HG02610 (cell line): ENCODE data around the gene OOSP4A.

ENCODE experiments used
- ATAC-seq: cut with Tn5 transposase; IDR thresholded peaks from one replicate; pipeline ENCODE4 v1.9.1; 2021; ENCODE audit warnings: mild to moderate bottlenecking, moderate library complexity; ENCODE audit not compliant: unreplicated experiment

Gene OOSP4A

DNA sequence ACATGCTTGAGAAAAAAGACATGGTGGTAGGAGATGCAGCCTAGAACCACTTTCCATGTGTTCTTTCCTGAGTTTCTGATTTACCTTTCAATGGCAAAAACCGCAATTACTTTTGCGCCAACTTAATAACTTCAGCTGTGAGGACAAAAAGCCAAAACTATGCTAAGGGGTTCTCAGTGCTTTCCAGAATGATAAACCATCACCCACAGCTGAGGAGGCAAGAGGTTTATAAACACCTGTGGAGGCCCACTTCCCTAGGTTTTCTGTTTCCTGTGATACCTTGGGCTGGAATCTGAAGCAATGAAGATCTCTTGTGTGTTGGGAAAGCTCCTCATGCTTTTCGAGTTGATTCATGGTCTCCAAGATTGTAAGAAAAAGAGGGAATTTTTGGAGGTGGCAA is at the start of gene OOSP4A:
OOSP4A (plus strand) TSS at position 301 of the 400 bp plus-strand sequence; CDS start at position 301, 0 bp downstream.
- ATAC-seq, result no peak

DNA sequence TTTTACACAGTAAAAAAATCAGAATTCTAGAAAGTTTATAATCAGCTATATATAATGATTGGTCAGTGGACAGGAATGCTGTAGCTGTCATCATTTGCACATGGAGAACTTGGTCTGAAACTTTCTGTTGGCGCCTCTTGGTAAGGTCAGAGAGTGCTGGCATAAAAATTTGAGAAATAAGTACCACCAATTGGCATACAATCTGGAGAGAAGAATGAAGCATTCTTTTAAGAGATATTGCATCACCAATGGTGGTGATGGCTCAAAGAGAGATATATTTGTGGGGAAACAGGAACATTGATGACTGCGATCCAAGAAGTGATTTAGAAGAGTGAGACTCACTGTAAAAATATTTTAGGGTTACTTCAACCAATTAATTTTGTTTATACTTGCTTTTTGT is 45.4 kb upstream of the OOSP4A start:
- ATAC-seq, result no peak

DNA sequence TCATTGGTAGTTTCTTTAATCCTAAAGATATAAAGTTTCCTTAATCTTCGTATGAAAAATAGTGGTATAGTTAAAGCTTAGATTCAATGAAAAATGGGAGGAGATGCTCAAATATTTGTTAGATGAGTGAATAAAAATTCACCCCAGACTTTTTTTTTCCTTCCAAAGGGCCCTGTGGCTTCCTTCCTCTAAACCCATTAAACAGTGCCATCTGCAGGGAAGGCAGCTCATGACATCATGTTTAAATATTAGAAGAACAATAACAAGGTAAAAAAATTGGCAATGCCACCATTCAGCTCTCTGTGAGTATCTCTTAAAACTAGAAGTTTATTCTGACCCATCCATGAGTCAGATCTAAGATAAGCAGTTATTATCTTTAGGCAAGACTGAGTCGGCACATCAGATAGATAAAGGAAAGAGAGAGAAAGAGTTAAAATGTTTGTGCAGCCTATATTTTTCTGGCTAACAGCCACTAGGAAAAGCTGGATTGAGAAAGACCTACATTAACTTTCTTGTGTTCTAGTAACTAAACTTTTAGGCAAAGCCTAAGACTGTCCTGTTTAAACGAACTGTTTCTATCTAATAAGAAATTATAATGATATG is 44.7 kb upstream of the OOSP4A start:
- no peak for ATAC-seq

DNA sequence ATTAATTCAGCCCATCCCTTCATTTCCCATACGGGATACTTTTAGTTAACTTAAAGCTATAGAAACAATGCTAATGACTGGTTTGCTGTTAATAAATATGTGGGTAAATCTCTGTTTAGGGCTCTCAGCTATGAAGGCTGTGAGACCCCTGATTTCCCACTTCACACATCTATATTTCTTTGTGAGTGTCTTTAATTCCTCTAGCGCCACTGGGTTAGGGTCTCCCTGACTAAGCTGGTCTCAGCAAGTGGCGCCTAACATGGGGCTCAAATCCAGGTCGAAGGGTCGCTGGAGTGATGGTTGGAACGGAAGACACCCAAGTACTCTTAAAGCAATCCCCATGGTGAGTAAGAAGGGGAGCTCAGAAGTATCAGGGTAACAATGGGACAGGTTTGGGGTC is 40.0 kb upstream of the OOSP4A start:
- no peak for ATAC-seq

DNA sequence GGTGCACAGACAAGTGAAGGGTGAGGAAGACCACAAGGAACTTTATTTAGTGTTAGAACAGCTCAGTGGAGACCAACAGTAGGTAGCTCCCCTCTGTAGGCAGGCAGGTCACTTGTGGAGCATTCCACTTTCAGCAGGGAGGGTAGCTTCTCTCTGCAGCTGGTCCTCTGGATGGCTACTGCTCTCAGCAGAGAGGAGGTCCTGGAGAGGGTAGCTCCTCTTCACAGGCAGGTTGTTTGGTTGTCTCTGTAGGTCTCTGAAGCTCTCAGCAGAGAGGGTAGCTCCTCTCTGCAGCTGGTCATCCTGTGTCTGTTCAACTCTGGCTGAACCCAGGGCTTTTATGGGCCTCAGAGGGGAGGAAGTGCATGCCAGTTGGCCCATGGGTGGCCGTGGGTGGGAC is 32.1 kb upstream of the OOSP4A start:
- no peak for ATAC-seq

DNA sequence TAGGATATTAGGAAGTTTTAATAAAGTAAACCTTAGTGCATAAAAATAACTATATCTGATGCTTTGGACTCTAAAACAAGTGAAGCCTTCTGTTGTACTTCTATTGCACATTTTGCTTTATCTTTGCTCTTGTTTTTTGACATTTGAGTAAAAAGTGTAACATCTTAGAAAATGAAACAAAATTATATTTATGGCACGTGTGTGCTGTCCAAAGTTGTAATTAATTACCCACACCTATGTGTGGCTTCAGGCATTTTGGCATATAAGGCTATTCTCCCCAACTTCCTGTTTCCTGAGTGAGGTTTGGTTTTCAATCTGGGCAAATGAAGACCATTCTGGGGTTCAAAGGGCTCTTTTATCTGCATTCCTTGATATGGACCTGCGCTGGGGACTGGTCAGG is 25.7 kb upstream of the OOSP4A start, which contains the start of gene OOSP1:
OOSP1 (plus strand) TSS at position 301 of the 400 bp plus-strand sequence; CDS start at position 324, 23 bp downstream.
- no peak for ATAC-seq

DNA sequence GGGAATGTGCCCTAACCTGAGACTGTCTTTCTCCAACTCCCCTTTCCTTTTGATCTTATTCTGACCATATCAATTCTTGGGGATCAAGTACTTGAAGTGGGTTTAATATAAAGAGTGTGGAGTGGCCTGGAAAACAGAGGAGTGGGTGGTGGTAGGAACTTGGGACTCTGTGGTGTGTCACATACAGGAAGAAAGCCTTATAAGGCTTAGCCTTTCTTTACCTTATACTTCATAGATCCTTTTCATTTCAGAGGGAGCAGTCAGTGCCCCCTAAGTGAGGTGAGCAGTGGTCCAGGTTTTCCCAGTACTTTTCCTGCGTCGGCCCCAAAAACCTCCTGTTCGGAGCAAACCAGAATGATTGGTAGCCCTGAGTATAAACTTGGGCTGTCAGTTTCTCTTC is 25.1 kb upstream of the OOSP4A start:
- ATAC-seq, result no peak

DNA sequence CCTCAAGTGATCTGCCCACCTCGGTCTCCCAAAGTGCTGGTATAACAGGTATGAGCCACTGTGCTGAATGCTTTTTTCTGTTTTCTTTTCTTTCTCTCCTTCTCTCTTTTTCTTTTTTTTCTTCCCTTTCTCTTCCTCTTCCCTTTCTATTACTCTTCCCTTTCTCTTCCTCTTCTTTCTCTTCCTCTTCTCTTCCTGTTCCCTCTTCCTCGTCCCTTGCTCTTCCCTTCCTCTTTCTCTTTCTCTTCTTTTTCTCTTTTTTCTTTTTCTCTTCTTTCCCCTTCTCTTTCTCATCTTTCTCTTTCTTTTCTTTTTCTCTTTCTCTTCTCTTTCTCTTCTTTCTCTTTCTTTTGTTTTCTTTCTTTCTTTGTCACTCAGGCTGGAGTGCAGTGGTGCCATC is 24.4 kb upstream of the OOSP4A start:
- ATAC-seq, result no peak

DNA sequence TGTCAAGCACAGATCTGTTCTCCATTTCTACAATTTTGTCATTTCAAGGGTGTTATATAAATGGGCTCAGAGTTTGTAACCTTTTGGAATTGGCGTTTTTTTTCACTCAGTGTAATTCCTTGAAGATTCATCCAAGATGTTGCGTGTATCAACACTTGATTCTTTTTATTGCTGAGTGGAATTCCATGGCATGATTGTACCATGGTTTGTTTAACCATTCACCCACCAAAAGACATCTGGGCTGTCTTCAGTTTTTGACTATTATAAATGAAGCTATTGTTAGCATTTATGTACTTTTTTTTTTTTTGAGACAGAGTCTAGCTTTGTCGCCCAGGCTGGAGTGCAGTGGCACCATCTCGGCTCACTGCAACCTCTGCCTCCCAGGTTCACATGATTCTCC is 22.7 kb upstream of the OOSP4A start:
- no peak for ATAC-seq

DNA sequence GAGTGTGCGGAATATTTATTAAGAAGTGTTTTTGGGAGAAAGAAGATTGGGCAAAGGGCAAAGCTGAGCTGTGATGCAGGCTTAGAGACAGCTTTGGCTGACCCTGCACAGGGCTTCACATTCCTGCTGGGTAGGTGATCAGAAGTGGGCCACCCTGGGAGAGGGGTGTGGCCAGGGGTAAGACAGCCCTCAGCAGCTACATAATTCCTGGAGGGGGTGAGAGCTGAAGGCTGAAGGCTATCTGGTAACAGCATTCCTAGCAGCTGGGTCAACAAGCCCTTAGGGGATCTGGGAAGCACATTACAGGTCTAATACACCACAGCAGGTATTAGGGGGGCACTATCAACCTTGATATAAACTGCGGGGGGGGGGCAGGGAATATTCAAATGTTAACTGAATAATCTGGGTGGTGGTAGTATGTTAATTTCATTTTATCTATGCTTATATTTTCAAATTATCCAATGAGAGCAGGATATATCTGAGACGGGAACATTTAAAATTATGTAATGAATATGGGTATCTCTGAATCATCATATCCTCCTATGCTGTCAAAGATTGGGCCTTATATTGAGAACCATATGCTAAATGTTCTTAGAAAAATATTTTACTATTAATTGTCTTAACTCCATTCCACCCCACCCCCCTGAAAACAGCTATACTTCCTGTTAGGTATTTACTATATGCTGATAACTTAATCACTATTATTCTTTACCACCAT is 19.7 kb upstream of the OOSP4A start:
- no peak for ATAC-seq

DNA sequence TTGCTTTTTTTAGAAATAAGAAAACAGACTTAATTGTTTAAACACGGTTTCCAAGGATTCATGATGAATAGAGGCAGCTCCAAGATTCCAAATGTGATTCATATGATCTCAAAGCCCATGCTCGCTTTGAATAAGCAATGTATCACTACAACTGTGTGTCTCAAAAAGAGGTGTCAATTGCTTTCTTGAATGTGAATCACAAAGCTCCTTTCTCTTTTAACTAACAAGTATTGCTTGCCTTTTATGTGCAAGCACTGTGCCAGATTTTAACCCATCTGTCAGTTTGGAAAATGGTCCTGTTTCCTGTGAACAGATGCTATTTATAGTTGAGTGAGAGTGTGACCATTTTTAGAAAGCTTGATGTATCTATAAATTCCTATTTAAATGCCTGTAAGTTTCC is 19.1 kb upstream of the OOSP4A start:
- no peak for ATAC-seq

DNA sequence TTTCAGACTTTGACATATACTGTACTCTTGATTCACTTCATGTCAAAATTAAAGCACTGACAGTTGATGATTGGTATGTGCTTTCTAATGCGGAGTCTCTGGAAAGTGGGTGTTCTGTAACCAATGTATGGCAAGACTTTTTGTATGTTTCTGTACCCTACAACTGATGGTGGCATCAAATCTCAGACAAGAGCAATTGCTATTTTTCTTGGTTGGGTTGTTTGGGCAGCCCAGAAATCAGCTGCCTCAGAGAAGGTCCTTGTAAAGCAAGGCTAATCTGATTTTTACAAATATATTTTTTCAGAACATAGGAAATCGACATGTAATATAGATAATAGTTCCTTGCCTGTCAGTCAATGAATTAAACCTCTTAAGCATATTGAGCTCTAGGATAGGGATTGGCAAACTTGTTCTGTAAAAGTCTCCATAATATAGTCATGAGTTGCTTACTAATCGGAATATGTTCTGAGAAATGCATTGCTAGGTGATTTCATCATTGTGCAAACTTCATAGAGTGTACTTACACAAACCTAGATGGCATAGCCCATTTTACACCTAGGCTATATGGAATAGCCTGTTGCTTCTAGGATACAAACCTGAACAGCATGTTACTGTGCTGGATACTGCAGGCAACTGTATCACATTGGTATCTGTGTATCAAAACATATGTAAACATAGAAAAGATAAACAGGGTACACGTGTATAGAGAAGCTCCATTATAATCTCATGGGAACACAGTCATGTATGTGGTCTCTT is 10.2 kb upstream of the OOSP4A start:
- ATAC-seq, result no peak

DNA sequence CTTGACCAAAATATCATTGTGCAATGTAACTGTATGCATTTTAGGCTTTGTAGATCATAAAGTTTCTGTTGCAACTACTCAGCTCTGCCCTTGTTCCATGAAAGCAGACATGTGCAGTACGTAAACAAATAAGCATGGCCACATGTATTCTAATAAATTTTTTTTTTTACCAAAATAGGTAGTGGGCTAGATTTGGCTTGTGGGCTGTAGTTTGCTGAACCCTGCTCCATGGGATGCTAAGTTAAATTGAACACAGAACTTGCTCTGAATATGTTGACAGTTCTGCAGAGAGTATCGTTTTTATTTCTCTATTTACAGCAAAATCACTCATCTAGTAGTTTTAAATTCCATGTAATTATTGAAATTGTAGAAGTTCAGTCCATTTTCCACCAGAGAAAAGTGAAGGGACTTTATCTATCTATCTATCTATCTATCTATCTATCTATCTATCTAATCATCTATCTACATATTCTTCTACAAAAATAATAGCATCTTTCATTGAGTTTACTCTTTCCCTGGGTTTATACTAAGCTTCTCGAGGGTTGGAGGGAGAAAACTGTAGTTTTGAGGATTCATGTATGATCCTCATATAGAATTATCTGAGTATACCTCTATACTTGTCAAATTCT is 9.5 kb upstream of the OOSP4A start:
- no peak for ATAC-seq

DNA sequence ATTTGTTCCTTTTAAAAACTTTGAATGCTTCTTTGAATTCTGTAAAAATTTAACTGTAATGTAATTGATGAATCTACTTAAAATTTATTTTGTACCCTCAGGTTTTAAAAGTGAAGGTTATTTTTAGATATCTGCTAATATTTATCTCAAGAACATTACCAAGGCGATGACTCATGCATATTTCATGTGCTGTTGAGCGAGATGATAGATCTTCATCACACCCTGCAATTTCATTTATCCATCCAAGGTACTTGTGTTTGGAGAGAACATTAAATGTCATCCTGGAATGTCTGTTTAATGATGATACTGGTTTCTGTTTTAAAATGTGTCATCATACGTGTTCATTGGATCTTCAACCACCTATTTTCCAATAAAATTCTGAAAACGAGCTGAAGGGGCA is 6.7 kb upstream of the OOSP4A start:
- ATAC-seq, result no peak

DNA sequence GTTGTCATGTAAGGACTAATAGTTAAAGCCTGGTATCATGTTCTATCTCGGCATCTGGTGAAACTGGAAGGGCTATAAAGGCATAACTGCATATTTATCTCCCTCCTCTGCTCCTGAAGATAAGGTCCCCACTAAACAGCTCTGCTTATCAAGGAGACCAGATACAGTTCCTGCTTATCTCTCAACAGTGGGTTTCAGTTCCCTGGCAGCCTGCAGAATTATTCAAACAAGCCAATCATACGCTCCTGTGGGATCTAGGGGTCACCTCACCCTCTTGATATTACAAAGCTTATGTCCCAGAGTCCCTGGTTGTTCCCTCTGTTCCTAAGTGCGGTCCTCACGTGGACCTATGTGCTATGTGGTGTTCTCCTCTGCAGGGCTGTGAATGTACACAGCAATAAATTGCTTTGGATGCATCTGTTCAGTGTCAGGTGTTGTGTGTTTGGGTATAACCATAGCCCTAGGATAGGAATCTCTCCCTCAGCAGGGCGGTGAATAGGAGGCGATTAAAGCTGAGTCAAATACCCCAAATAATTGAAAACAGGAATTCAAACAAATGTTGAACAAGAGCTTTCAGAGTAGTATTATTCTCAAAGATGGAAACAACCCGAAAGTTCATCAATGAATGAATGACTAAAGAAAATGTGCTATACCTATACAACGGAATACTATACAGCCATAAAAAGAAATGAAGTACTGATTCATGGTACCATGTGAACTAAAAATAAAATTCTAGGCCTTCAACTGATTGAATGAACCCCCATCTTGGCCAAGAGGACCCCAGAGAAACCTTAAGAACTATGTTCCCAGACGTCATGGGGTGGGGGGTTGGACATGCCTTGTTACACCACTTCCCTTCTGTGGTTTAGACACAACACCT is 3.1 kb upstream of the OOSP4A start:
- no peak for ATAC-seq

DNA sequence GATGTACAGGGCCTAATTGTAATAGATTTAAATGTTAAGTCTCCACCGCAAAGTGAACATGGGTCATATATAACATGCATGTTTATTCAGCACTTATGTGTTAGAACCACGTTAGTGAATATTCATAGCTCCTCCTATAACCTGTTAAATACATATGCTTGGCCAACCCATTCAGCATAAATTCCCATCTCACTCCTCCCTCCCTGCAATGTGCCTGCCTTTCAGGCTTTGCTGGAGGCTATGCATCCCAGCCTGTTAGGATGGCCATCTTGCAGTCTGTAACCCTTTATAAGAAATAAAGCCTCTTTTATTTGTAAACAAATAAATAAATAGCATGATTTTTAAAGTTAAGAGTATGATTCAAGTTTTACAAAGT is 1.7 kb upstream of the OOSP4A start:
- ATAC-seq, result no peak

DNA sequence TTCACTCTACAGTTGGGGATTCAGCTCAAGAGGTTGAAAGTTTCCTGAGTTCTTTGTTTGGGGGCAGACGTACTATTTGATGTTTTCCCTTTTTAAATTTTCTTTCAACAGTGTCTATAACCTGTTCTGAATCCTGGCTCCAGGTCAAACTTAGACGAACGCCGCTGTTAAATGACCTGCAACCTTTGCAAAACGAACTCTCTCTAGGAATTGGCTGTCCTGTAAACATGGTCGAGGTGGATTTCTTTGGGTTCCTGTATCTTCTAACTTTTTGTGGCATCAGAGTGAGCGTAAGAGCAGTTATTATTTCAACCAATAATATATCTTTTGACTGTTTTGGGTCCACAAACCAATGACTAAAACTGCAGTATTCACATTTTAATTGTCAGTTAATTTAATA is 1.6 kb downstream of the OOSP4A start:
- ATAC-seq, result no peak

DNA sequence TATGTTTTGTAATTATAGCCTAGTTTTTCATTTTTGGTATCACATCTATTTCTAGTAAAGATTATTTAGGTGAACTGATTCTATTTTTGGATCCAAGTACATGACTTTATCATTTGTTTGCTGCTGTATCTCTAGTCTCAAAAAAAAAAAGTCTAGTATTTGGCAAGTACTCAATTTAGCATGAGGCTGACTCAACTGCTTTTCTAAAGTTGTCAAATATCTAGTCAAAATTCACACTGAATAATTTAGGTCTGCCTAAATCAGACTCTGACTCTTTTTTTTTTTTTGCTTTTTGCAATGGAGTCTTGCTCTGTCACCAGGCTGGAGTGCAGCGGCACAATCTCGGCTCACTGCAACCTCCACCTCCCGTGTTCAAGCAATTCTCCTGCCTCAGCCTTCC is 2.4 kb downstream of the OOSP4A start:
- no peak for ATAC-seq

DNA sequence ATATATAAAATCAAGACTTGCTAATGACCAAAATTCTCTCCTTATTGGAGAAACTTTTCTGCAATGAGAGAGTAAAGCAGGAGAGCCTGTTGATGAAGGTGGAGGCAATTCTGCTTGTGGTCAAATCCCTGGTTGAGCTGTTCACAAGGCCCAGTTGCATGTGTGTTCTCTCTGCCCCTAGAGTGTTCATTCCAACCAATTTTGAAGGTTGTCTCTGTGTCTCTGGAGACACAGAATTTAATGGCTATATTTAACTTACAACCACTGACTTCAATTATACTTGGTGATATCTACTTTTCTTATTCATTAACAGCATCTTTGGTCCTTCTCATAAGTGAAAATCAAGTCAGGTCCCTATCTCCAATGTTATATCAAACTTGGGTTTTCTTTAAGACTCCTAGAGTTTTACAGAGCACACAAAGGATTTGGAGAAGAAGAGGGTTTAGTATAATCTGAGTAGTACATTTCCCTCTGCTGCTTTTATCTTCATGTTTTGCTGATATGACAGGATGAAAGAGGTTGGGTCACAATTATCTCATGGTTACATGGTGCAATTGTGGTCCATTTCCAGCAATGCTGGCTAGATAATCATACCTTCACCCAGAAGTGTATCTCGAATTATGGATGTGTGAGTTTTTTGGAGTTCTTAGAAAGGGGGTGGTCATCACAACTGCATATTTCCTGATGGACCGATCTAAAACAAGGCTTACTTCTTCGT is 4.0 kb downstream of the OOSP4A start:
- no peak for ATAC-seq

DNA sequence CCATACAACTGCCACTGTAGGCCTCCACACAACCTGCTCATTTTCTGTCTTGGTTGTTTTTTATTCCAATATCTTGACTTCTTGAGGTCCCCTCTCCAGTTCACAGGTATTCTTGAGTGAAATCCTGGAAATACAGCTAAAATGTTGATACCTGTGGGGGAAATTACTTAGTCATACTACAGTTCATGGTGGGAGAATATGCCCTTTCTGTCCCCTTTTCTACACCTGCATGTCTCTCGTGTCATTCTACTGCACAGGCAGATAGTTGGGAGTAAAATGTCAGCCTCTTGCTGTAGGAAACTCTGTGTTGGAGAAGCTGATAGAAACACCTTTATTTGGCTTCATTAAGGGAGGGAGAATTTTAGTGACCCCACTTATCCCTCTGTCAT is 4.6 kb downstream of the OOSP4A start:
- no peak for ATAC-seq
